ENCODE measurements around the gene SPTLC2. TPM values are rescaled to one million over a fixed set of nuclear protein-coding genes. Genes with fewer than 3 reads are reported as not detected.
A peak's percentile ranks its signal among the peaks of the same experiment; 100 is the strongest.

Gene SPTLC2
- total and polyA plus RNA-seq, 2 of the 8 experiments (the other 6 are each of a cell fraction or from before 2014, with no cell fraction given) = 8.9 to 35.1 TPM

DNA sequence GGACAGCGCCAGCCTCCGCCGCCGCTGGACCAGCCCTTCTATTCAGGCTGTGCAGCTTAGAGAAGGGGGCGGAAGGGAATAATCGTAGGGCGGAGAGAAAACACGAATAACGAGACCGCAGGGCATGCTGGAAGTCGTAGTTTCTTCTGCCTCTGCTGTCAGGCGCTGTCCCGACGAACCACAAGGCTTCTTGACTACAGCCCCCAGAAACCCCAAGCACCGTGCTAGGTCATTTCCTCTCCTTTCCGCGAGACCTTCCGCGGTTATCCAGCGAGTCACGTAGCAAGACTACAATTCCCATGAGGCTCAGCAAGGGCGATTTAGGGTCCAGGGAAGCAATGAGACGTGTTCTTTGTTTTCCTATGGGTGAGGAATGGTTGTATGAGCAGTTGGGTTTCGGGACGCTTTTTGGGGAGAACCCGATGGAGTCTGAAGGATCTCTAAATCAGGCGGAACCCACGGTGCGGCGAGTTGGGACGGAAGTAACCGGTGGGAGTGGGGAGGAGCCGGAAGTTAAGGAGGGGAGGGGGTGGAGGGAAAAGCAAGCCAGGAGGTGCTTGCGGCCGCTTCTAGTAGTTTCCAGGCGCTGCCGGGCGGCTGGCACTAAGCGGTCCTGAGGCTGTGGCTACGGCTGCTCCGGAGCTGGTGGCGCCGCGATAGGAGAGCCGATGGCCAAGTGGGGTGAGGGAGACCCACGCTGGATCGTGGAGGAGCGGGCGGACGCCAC is 158.8 kb downstream of the SPTLC2 start, which contains the start of the genes AHSA1 and VIPAS39 (continued):
- TF ChIP-seq, protein P1, sequence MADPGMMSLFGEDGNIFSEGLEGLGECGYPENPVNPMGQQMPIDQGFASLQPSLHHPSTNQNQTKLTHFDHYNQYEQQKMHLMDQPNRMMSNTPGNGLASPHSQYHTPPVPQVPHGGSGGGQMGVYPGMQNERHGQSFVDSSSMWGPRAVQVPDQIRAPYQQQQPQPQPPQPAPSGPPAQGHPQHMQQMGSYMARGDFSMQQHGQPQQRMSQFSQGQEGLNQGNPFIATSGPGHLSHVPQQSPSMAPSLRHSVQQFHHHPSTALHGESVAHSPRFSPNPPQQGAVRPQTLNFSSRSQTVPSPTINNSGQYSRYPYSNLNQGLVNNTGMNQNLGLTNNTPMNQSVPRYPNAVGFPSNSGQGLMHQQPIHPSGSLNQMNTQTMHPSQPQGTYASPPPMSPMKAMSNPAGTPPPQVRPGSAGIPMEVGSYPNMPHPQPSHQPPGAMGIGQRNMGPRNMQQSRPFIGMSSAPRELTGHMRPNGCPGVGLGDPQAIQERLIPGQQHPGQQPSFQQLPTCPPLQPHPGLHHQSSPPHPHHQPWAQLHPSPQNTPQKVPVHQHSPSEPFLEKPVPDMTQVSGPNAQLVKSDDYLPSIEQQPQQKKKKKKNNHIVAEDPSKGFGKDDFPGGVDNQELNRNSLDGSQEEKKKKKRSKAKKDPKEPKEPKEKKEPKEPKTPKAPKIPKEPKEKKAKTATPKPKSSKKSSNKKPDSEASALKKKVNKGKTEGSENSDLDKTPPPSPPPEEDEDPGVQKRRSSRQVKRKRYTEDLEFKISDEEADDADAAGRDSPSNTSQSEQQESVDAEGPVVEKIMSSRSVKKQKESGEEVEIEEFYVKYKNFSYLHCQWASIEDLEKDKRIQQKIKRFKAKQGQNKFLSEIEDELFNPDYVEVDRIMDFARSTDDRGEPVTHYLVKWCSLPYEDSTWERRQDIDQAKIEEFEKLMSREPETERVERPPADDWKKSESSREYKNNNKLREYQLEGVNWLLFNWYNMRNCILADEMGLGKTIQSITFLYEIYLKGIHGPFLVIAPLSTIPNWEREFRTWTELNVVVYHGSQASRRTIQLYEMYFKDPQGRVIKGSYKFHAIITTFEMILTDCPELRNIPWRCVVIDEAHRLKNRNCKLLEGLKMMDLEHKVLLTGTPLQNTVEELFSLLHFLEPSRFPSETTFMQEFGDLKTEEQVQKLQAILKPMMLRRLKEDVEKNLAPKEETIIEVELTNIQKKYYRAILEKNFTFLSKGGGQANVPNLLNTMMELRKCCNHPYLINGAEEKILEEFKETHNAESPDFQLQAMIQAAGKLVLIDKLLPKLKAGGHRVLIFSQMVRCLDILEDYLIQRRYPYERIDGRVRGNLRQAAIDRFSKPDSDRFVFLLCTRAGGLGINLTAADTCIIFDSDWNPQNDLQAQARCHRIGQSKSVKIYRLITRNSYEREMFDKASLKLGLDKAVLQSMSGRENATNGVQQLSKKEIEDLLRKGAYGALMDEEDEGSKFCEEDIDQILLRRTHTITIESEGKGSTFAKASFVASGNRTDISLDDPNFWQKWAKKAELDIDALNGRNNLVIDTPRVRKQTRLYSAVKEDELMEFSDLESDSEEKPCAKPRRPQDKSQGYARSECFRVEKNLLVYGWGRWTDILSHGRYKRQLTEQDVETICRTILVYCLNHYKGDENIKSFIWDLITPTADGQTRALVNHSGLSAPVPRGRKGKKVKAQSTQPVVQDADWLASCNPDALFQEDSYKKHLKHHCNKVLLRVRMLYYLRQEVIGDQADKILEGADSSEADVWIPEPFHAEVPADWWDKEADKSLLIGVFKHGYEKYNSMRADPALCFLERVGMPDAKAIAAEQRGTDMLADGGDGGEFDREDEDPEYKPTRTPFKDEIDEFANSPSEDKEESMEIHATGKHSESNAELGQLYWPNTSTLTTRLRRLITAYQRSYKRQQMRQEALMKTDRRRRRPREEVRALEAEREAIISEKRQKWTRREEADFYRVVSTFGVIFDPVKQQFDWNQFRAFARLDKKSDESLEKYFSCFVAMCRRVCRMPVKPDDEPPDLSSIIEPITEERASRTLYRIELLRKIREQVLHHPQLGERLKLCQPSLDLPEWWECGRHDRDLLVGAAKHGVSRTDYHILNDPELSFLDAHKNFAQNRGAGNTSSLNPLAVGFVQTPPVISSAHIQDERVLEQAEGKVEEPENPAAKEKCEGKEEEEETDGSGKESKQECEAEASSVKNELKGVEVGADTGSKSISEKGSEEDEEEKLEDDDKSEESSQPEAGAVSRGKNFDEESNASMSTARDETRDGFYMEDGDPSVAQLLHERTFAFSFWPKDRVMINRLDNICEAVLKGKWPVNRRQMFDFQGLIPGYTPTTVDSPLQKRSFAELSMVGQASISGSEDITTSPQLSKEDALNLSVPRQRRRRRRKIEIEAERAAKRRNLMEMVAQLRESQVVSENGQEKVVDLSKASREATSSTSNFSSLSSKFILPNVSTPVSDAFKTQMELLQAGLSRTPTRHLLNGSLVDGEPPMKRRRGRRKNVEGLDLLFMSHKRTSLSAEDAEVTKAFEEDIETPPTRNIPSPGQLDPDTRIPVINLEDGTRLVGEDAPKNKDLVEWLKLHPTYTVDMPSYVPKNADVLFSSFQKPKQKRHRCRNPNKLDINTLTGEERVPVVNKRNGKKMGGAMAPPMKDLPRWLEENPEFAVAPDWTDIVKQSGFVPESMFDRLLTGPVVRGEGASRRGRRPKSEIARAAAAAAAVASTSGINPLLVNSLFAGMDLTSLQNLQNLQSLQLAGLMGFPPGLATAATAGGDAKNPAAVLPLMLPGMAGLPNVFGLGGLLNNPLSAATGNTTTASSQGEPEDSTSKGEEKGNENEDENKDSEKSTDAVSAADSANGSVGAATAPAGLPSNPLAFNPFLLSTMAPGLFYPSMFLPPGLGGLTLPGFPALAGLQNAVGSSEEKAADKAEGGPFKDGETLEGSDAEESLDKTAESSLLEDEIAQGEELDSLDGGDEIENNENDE (IDR thresholded peaks at IDR 0.05; ENCODE audit: insufficient replicate concordance, low read length) = no peak
- TF ChIP-seq TAF7 (optimal IDR thresholded peaks at IDR 0.05; ENCODE audit: borderline replicate concordance, low read depth, low read length) (peak; percentile 62), BRCA1 (IDR thresholded peaks at IDR 0.05; ENCODE audit: low read depth, low read length) (peak; percentile 78), SP2 (IDR thresholded peaks at IDR 0.05; ENCODE audit: low read length) (no peak), KDM4A (IDR thresholded peaks at IDR 0.05; ENCODE audit: low read depth, low read length, severe bottlenecking) (peak; percentile 59), SIX5 (IDR thresholded peaks at IDR 0.05; ENCODE audit: low read depth, low read length) (peak; percentile 96), SP4 (IDR thresholded peaks at IDR 0.05; ENCODE audit: low read length) (0 out of 2 replicates have a peak, but pooled peaks have one; percentile 79), PHF8 (conservative IDR thresholded peaks at IDR 0.05; ENCODE audit: low read depth, low read length) (peak; percentile 92), MAFK (IDR thresholded peaks at IDR 0.05; ENCODE audit: low read depth, low read length) (no peak), POU5F1 (IDR thresholded peaks at IDR 0.05; ENCODE audit: low read depth, low read length) (no peak)
- TF ChIP-seq, protein P2, sequence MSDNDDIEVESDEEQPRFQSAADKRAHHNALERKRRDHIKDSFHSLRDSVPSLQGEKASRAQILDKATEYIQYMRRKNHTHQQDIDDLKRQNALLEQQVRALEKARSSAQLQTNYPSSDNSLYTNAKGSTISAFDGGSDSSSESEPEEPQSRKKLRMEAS (IDR thresholded peaks at IDR 0.05) = 0 out of 2 replicates have a peak, but pooled peaks have one; percentile 10
